ENCODE measurements around the gene TEX26.

The TEX26 gene

GRCh38 chr13:30932481-30933353, at the start of gene TEX26:
Gene TEX26 (plus strand): TSS chr13:30932656. CDS start chr13:30932716, 60 bp downstream.
- no peak for DNase-seq (ENCODE audit: low read depth)

GRCh38 chr13:30882996-30883766, 49.3 kb upstream of the TEX26 start:
- DNase-seq (ENCODE audit: low read depth), result no peak

- DNase-seq (ENCODE audit: low read depth), result no peak
These were observed 47.9 kb upstream of the TEX26 start for GRCh38 chr13:30884543-30884942.

GRCh38 chr13:30889196-30889690, 43.2 kb upstream of the TEX26 start:
- DNase-seq (ENCODE audit: low read depth), result no peak

- DNase-seq (ENCODE audit: low read depth), result peak; percentile 43
These were observed 39.5 kb upstream of the TEX26 start for GRCh38 chr13:30892966-30893365.

- DNase-seq (ENCODE audit: low read depth), result peak; percentile 90
These were observed 36.7 kb upstream of the TEX26 start for GRCh38 chr13:30895773-30896172.

GRCh38 chr13:30898070-30898469, 34.4 kb upstream of the TEX26 start:
- no peak for DNase-seq (ENCODE audit: low read depth)

- DNase-seq (ENCODE audit: low read depth), result peak; percentile 96
These were observed 33.7 kb upstream of the TEX26 start for GRCh38 chr13:30898678-30899241.

GRCh38 chr13:30900436-30900835, 32.0 kb upstream of the TEX26 start:
- no peak for DNase-seq (ENCODE audit: low read depth)

GRCh38 chr13:30900952-30901749, 31.3 kb upstream of the TEX26 start:
- DNase-seq (ENCODE audit: low read depth), result no peak

GRCh38 chr13:30904043-30904442, 28.4 kb upstream of the TEX26 start:
- no peak for DNase-seq (ENCODE audit: low read depth)

GRCh38 chr13:30905932-30906383, 26.5 kb upstream of the TEX26 start, which contains the start of gene MEDAG:
Gene MEDAG (plus strand): TSS chr13:30906271. CDS start chr13:30906516, 245 bp downstream.
- DNase-seq (ENCODE audit: low read depth), result peak; percentile 33

GRCh38 chr13:30906411-30907051, 25.9 kb upstream of the TEX26 start:
- DNase-seq (ENCODE audit: low read depth), result no peak

- DNase-seq (ENCODE audit: low read depth), result peak; percentile 77
These were observed 25.2 kb upstream of the TEX26 start for GRCh38 chr13:30907121-30907861.

GRCh38 chr13:30908416-30908980, 24.0 kb upstream of the TEX26 start:
- DNase-seq (ENCODE audit: low read depth), result peak; percentile 54

- no peak for DNase-seq (ENCODE audit: low read depth)
These were observed 21.8 kb upstream of the TEX26 start for GRCh38 chr13:30910676-30911075.

- DNase-seq (ENCODE audit: low read depth), result peak; percentile 41
These were observed 16.5 kb upstream of the TEX26 start for GRCh38 chr13:30915691-30916541.

- DNase-seq (ENCODE audit: low read depth), result no peak
These were observed 15.5 kb upstream of the TEX26 start for GRCh38 chr13:30916991-30917390.

Measured in EH (cell line).